ENCODE data around the gene TMEM45A.

GRCh38 chr3:100606894-100607512 lies 114.6 kb downstream of the TMEM45A start:
- TF ChIP-seq CTCF (conservative IDR thresholded peaks at IDR 0.05 in 1 of 2, IDR thresholded peaks at IDR 0.05 in 1 of 2; ENCODE audit: low read depth in 1 of 2, low read length in 2 of 2) (no peak), EZH2 (IDR thresholded peaks at IDR 0.05; ENCODE audit: low read length, missing control alignments) (no peak)

All from fibroblast of lung (primary cell).